ENCODE measurements around the gene TP63.

The TP63 gene

DNA sequence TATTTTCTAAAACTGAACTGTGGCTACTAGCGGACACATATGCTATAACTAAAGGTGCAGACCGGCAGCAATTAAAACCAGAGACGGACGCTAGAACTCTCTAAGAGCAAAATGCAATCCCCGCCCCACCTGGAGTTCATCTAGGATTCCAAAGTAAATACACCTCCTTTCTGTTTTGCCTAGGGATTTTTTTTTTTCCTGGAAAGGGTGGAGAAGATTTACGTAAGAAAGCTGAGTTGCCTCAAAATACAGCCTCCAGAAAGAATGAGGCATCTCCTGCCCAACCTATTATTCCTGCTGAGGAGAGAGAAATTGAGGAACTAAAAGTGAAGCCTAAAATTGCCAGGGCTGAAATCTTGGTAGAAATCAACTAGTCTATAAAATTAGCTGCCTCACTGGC, 150.2 kb downstream of the TP63 start:
- Mint-ChIP-seq H3K9me3 (no peaks in the 10 kb centered on the region), H3K4me1 (ENCODE audit: low read depth) (peaks cover 6% of the 10 kb centered on the region), H3K36me3 (ENCODE audit: low read depth) (no peaks in the 10 kb centered on the region), H3K27ac (no peak overlapping the region), H3K4me3 (no peak overlapping the region), H3K27me3 (no peaks in the 10 kb centered on the region)

DNA sequence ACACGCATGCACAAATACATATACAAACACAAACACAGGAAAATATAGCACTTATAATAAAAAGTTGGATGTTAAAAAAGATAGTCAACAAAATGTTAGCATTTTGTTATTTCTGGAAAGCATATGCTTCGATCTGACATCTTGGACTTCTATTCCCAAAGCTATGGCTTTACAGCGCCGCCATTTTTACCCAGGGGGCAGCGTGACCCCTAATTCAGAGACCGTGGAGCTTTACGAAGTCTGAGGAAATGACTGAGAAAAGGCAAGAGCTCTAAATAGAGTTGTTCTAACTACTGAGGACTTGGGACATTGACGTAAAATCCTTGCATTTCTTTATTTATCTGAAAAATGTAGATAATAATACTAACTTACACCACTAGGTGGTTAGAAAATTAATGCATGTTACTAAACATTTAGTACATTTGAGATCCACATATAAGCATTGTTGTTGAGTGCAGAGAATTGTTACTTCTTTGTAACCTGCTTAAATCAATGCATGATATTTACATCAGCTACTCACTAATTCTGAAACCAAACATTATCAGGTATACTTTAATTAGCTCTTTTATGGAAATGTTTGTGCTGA, 155.4 kb downstream of the TP63 start:
- Mint-ChIP-seq H3K36me3 (ENCODE audit: low read depth) (no peaks in the 10 kb centered on the region), H3K4me1 (ENCODE audit: low read depth) (peaks cover 8% of the 10 kb centered on the region), H3K27ac (no peak overlapping the region), H3K27me3 (no peaks in the 10 kb centered on the region), H3K4me3 (no peak overlapping the region), H3K9me3 (no peaks in the 10 kb centered on the region)

DNA sequence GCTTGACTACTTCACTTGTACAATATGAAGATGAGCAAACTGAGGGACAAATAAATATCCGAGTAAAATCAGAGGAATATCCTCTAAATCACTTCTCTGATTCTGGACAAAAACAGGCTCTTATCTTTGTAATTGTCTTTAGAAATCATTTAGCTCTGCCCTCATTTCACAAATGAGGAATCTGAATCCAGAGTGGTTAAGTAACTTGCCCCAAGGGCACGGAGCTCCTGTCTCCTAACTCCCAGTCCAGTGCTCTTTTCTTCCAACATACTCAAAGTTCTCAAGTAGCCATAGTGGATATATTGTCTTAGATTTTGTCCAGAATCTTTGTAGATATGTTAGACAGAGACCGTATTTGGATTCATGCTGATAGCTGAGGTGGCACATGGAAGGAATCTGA, 156.0 kb downstream of the TP63 start:
- no peaks in the 10 kb centered on the region for H3K36me3 Mint-ChIP-seq (ENCODE audit: low read depth)
- H3K27ac Mint-ChIP-seq, result no peak overlapping the region
- H3K27me3 Mint-ChIP-seq, result no peaks in the 10 kb centered on the region
- H3K4me1 Mint-ChIP-seq (ENCODE audit: low read depth), result peaks cover 8% of the 10 kb centered on the region
- no peak overlapping the region for H3K4me3 Mint-ChIP-seq
- H3K9me3 Mint-ChIP-seq, result no peaks in the 10 kb centered on the region

DNA sequence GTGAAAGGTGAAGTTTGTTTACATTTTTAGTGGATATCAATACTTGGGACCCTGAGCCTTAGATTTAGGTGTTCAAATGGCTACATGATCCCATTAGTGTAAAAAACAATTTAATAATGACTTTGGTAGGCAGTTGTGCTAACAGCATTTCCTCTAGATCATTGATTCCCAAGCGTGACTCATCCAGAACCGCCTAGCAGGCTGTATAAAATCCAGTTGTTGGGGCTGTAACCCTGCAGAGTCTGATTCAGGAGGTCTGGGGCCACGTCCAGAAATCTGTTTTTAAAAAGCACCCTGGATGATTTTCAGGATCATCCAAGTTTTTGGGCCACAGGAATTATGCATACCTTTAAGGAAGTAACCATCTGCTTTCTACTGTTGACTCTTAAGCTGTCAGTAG, 156.4 kb downstream of the TP63 start:
- Mint-ChIP-seq H3K36me3 (ENCODE audit: low read depth) (no peaks in the 10 kb centered on the region), H3K4me1 (ENCODE audit: low read depth) (peaks cover 8% of the 10 kb centered on the region), H3K9me3 (no peaks in the 10 kb centered on the region)

DNA sequence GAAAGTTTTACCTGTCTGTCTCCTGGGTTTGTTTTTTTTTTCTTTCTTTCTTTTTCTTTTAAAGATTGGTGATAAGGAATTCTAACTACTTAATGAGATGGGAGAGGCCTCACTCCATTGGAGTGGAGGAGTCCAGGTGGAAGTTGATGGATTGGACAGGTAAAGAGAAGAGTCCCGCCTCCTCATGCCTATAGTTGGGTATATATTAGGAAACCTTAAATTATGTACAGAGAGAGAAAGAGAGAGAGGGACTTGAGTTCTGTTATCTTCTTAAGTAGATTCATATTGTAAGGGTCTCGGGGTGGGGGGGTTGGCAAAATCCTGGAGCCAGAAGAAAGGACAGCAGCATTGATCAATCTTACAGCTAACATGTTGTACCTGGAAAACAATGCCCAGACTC, 158.2 kb downstream of the TP63 start:
- Mint-ChIP-seq H3K4me1 (ENCODE audit: low read depth) (peaks cover 8% of the 10 kb centered on the region), H3K4me3 (no peak overlapping the region), H3K27ac (no peak overlapping the region), H3K36me3 (ENCODE audit: low read depth) (no peaks in the 10 kb centered on the region), H3K27me3 (peaks cover 3% of the 10 kb centered on the region), H3K9me3 (no peaks in the 10 kb centered on the region)

More for the DNA sequence above, 156.4 kb downstream of the TP63 start:
- H3K27me3 Mint-ChIP-seq, result no peaks in the 10 kb centered on the region
- no peak overlapping the region for H3K27ac Mint-ChIP-seq
- H3K4me3 Mint-ChIP-seq, result no peak overlapping the region

DNA sequence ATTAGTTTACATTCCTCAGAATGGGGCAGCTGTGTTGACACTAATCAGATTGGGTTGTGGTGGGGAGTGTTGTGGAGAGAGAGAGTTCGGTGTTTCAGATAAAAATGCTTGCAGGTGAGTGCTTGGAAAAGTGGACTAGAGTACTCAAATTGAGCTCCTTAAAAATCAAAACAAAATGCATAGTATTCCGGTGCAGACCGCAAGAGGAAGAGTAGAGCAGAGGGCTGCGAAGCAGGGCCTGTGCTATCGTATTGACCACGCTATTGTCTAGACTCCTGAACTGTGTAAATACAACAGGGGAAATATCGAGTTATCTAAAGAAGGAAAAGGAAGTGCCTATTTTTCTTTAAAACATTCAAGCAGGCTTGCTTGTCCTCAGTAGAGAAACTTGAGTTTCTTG, 159.5 kb downstream of the TP63 start:
- H3K27me3 Mint-ChIP-seq, result peaks cover 4% of the 10 kb centered on the region
- H3K27ac Mint-ChIP-seq, result no peak overlapping the region
- no peaks in the 10 kb centered on the region for H3K9me3 Mint-ChIP-seq

DNA sequence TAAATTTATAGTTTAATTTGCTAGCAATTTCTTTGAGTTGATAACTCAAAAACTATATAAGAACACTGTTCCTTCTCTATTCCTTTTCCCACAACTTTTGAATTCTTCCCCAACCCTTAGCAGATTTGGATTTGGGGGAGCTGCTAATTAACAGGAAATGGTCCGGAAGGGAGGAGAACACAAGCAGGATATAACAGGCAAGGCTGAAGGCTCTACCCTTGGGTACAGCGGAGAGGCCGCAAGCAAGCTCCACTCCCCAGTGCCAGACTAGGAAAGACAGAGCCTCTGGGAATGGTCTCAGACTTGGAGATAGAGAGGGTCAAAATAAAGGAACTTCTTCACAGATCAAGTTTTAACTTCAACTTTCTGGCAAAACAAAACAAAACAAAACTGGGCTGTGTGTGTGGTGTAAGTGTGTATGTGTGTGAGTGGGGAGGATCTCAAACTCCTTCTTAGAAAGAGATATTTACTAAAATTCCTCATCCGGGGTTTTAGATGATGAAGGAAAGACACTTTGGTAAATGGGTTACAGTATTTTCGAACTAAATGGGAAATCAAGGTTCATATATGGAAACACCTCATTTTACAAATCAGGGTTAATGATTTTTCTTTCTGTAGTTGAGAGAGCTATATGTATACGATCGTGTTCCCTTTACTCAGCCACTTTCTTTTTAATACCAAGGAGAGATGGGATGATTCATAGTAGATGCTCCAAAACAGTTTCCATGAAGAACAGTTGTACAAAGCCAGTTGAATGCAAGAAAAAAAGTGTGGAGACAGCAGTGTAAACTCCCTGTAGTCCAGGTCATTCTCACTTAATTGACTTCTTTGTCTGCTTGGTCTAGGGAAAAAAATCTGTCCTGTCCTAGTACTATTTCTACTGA, 161.1 kb downstream of the TP63 start:
- H3K27ac Mint-ChIP-seq, result no peak overlapping the region
- H3K36me3 Mint-ChIP-seq (ENCODE audit: low read depth), result no peaks in the 10 kb centered on the region
- no peak overlapping the region for H3K4me3 Mint-ChIP-seq
- peaks cover 4% of the 10 kb centered on the region for H3K27me3 Mint-ChIP-seq
- peaks cover 12% of the 10 kb centered on the region for H3K4me1 Mint-ChIP-seq (ENCODE audit: low read depth)
- H3K9me3 Mint-ChIP-seq, result no peaks in the 10 kb centered on the region

More for the DNA sequence above, 159.5 kb downstream of the TP63 start:
- Mint-ChIP-seq H3K4me3 (no peak overlapping the region), H3K4me1 (ENCODE audit: low read depth) (peaks cover 12% of the 10 kb centered on the region), H3K36me3 (ENCODE audit: low read depth) (no peaks in the 10 kb centered on the region)

DNA sequence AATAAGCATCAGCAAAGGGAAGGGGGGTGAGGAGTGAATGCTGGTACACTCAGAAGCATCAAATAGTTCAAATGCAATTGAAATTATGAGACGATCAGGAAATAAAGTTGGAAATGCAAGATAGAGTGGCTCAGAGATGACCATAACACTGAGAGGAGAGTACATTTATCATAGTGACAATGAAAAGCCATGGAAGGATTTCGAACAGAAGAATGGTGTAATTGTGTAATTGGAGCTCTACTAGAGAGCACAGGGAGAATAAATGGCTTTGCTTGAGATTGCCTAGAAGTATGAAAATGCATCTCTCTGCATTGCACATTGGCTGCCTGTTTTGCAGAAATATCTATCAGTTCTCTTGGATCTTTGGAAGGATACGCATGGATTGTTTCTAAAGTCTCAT, 163.3 kb downstream of the TP63 start:
- no peak overlapping the region for H3K27ac Mint-ChIP-seq
- peaks cover 4% of the 10 kb centered on the region for H3K27me3 Mint-ChIP-seq
- H3K4me1 Mint-ChIP-seq (ENCODE audit: low read depth), result peaks cover 12% of the 10 kb centered on the region
- H3K9me3 Mint-ChIP-seq, result no peaks in the 10 kb centered on the region
- H3K36me3 Mint-ChIP-seq (ENCODE audit: low read depth), result no peaks in the 10 kb centered on the region
- no peak overlapping the region for H3K4me3 Mint-ChIP-seq

DNA sequence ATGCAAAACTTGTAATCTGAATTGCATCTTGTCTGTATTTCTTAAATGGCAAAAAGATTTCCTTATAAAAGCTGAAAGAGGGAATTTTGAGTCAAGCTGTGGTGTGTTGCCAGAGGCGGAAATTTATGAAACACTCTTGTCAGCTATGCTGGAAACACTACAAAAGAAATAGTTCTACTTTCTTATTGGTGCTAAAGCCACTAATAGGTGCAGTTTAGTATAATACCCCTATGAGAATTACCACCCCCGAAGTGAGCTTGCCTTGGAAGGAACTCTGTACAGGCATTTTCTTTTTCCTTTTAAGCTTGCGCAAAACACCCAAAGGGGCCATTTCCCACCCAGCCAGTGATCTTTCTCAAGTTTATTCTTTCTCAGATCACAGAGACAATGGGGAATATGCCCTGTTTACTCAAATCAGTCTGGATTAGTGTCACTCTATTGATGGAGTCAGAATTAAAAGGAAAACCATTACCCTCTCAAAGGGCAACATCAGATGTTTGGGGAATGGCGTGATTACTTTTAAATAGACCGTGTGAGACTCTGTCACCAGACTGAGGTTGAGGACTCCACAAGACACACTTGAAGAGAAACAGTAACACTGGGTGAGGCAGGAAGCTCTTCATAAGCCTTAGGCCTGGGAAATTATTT, 166.0 kb downstream of the TP63 start:
- H3K4me3 Mint-ChIP-seq, result no peak overlapping the region
- no peaks in the 10 kb centered on the region for H3K9me3 Mint-ChIP-seq
- peaks cover 4% of the 10 kb centered on the region for H3K4me1 Mint-ChIP-seq (ENCODE audit: low read depth)
- no peaks in the 10 kb centered on the region for H3K36me3 Mint-ChIP-seq (ENCODE audit: low read depth)
- H3K27ac Mint-ChIP-seq, result no peak overlapping the region
- H3K27me3 Mint-ChIP-seq, result peaks cover 4% of the 10 kb centered on the region

DNA sequence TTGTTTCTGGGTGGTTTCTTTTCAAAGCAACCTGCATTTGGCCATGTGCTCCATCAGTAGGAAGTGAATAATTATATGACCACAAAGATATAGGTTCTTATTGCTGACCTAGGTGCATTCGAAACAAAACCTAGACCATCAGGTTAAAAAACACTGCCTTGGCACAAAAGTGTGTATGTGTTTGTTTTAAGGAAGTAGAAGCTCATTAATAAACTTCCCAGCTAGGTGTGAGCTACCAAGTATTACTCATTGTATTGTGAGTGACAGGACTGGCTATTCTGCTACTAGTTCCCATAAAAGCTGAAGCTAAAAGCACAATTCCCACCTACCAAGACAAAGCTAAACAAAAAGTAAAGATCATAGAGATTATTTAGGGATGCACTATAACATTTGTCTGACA, 168.2 kb downstream of the TP63 start:
- H3K4me3 Mint-ChIP-seq, result no peak overlapping the region
- H3K36me3 Mint-ChIP-seq (ENCODE audit: low read depth), result no peaks in the 10 kb centered on the region
- no peaks in the 10 kb centered on the region for H3K9me3 Mint-ChIP-seq
- H3K4me1 Mint-ChIP-seq (ENCODE audit: low read depth), result peaks cover 4% of the 10 kb centered on the region
- H3K27ac Mint-ChIP-seq, result no peak overlapping the region
- H3K27me3 Mint-ChIP-seq, result peaks cover 1% of the 10 kb centered on the region

DNA sequence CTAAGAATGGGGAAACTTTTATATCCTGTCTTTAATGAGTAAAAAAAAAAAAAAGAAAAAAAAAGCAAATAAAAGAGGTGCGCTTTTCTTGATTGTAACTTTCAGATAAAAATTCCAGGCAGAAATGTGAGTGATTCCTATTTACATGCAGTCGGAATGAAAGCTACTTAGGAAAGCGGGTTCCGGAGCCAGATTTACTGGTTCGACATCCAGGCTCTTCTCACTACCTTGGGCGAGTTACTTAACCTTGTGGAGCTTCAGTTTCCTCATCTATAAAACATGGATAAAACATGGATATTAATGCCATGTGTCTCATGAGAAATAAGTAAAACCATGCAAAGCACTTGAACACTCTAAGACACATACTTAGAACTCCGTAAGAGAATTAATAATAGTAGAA, 169.2 kb downstream of the TP63 start:
- H3K9me3 Mint-ChIP-seq, result no peaks in the 10 kb centered on the region
- no peak overlapping the region for H3K27ac Mint-ChIP-seq
- no peaks in the 10 kb centered on the region for H3K36me3 Mint-ChIP-seq (ENCODE audit: low read depth)
- H3K4me1 Mint-ChIP-seq (ENCODE audit: low read depth), result no peaks in the 10 kb centered on the region
- no peaks in the 10 kb centered on the region for H3K27me3 Mint-ChIP-seq
- H3K4me3 Mint-ChIP-seq, result no peak overlapping the region

DNA sequence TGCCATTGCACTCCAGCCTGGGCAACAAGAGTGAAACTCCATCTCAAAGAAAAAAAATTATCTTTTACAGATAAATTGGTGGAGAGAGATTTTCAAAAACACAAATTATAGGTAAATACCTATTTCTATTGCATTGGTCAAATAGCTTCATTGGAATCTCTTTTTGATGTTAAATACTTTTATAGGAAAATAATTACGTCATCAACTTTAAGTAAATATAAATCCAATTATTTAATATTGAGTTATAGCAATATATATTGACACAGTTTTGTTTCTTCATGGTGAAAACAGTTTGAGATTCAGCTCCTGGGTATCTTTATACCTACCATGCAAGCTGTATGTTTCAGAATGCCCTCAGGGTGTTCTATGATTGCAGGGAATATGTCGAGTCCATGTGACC, 172.1 kb downstream of the TP63 start:
- Mint-ChIP-seq H3K27ac (no peak overlapping the region), H3K36me3 (ENCODE audit: low read depth) (no peaks in the 10 kb centered on the region), H3K9me3 (no peaks in the 10 kb centered on the region), H3K4me3 (no peak overlapping the region), H3K4me1 (ENCODE audit: low read depth) (no peaks in the 10 kb centered on the region), H3K27me3 (no peaks in the 10 kb centered on the region)

DNA sequence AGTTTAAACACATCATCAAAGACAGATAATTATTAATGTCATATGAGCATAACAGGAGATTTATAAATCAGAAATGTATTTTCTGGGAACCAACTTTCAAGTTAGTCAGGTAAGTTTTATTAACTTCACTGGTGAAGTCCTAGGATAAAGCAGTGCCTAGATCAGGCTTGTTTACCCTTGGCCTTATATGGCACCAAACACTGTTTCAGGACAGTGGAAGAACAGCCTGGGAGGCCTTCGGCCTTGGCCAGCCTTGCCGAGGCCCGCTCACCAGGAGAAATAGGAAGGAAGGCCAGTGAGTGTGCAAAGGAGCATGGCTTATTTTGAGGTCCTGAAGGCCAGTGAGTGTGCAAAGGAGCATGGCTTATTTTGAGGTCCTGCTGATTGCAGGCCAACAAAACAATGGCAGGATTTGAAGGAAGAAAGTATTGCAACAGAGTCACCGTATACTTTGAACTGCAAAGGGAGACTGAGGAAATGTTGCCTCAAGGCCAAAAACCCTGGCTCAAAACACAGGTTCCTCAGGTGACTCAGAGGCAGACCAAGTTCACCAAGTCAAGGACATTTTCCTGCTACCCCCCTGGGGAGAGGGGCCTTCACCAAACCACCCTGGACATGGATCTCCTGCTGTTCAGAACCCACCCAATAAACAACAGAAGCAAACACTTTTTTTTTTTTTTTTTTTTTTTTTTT, 174.3 kb downstream of the TP63 start:
- Mint-ChIP-seq H3K36me3 (ENCODE audit: low read depth) (no peaks in the 10 kb centered on the region), H3K4me3 (no peak overlapping the region), H3K27ac (no peak overlapping the region), H3K4me1 (ENCODE audit: low read depth) (no peaks in the 10 kb centered on the region), H3K27me3 (no peaks in the 10 kb centered on the region), H3K9me3 (no peaks in the 10 kb centered on the region)

DNA sequence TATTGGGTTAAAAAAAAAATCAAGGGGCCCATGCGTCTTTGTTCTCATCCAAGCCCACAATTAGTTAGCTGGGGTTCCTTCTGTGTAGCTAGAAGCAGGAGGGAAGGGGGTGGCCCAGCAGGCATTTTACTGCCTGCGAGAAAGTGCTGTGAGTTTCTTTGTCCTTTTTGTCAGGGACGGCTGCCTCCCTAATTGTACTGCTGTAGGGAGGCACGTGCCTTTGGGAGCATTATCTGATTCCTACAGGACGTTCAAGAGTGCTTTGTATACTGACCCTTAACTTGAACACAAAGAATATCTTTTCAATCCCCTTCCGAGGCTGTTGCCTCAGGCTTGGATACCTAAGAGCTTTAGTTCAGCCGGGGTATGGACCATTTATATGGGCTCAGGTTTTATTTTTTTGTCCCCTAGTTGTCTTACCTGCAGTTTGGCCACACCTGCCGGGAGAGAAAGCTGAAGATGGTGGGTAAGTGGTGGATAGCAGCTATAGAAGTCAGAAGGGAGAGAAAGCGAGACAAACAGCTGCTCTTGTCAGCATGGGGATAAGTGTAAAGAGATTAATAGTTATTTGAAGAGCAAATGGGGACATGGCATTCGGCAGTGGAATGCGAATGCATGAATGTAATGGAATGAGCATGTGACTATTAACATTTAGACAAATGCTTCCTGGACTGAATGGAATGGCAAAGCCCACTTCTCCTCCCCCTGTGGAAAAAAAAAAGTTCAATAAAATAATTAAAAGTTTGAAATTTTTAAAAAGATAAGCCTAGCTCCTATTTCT, 175.2 kb downstream of the TP63 start:
- H3K27me3 Mint-ChIP-seq, result no peaks in the 10 kb centered on the region
- no peaks in the 10 kb centered on the region for H3K4me1 Mint-ChIP-seq (ENCODE audit: low read depth)
- no peaks in the 10 kb centered on the region for H3K36me3 Mint-ChIP-seq (ENCODE audit: low read depth)
- H3K4me3 Mint-ChIP-seq, result no peak overlapping the region
- H3K9me3 Mint-ChIP-seq, result no peaks in the 10 kb centered on the region
- no peak overlapping the region for H3K27ac Mint-ChIP-seq

All from stimulated activated naive CD8-positive, alpha-beta T cell treated with anti-CD3 and anti-CD28 coated beads, Interleukin-15, Interleukin-2, amounts not matched to agents 100 ng/mL and 50 ng/mL, for 24 hours (primary cell).